GM21529 (cell line): ENCODE data around the gene SLAMF6.
"Not testable (repeated sequence)": the region's sequence is repeated elsewhere in the genome, so short reads cannot be mapped to it uniquely, and the experiment has no call there.

Source experiments
- ATAC-seq: cut with Tn5 transposase; IDR thresholded peaks from one replicate; pipeline ENCODE4 v1.9.1; 2021; ENCODE audit not compliant: unreplicated experiment

The SLAMF6 gene

DNA sequence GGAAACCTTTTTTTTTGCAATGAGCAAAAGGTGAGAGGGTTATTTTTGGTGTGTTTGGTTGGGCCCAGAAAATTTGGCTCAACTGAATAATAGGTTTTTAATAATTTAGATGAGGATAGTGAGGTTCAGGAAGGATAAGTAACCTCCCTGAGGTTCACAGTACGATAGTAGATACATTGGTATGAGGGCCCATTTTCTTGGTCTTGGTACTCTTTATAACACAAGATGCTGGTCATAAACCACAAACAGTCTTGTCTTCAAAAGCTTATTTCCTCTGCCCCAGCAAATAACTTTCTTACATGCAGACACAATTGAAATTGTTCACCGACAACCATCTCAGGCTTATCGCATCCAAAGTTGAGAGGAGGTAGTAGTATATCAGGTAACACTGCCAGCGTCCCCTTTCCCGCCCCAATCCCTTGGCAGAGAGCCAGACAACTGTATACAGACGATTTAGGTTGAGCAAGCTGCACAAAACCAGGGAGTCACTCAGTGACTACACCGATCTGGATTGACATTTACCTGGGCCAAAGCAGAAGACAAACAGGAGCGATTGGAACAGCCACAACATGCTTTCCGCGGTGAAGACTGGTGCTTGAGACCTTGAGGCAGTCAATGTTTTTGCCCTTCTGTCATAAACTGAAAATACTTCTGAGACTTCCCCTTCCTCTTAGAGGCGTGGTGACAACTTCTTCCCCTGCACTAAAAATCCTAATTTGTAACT, at the start of gene SLAMF6:
Gene SLAMF6, minus strand, starts transcription at position 634 of the 724 bp plus-strand sequence. Its CDS starts 63 bp downstream, at position 571.
- peak; percentile 49 for ATAC-seq

DNA sequence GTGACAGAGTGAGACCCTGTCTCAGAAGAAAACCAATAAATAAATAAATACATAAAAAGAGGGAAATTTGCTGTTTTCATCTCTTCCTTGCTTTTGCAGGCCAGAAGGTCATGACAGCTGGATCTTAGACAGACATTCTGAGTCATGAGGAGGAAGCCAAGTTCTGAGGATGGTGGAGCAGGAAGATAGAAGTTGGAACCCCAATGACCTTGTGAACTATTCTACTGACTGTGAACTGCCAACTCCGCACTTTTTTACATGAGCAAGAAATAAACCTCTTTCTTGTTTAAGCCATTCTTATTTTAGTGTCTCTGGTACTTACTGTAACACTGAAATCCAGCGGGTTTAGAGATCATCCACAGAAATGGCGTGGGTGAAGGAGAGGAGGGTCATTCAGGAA, 47.8 kb upstream of the SLAMF6 start:
- ATAC-seq: no peak

DNA sequence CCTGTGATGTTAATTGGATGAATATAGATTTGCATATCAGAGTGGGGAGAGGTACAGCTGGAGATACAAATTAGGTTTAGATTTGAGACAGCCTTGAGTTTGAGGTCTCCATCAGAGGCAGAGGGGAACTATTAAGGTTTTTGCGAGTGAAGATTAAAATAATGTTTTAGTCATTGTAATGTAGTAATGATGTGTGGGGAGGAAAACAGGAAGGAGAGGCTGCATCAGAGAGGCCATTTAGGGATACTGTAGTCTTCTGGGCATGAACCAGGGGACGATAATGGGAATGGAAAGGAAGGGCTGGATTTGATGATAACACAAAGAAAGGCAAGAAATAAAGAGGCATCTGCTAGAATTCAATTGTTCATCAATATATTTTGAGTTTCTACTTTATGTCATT, 46.8 kb upstream of the SLAMF6 start:
- ATAC-seq: no peak

DNA sequence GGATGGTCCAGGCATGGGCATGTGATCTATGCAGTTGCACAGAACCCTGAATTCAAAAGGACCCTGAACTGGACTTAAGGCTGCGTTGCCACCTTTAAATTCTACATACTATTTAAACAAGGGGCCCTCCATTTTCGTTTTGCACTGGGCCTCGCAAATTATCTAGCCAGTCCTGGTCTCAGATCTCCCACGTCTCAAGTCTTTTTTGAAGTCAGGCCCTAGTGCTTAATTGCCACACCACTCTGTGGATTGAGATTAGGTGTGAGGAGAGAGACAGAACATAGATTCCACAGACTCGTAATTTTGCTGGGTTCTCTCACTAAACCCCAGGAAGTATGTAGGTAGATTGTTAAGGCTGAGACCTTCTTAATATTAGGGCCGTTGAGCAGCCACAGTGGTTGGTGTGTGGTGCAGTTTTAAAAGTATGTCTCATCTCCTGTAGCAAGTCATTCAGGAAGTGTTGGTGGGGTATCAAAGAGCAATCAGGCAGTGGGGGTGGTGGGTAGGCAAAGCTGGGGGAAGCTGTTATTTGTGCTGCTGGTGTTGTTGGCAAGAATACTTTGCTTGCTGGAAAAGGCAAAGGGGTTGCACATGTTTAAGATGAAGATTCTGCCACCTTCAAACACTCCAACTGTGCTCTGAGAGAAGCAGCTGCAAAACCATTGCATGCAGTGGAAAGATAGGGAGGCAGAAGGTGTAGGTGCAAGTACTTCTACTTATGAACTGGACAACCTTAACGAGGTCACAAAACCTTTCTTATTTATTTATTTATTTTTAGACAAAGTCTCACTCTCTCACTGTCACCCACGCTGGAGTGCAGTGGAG, 45.0 kb upstream of the SLAMF6 start:
- ATAC-seq: no peak

DNA sequence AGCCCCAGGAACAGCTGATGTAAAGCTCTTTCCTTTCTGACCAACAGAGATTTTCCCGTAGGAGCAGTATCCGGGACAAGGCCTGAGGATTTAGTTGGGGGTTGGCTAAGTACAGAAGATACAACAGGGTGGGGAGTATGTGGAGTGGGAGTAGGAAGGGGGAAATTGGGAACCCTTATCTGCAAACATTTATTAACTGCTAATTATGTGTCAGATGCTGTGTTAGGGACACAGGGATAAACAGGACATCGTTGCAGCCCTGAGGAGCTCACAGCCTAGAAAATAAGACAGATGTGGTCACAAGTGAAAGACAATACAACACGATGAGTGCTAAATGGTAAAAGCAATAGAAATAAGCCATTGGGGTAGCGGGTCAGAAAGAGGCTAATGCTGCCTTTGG, 44.3 kb upstream of the SLAMF6 start:
- ATAC-seq: no peak

DNA sequence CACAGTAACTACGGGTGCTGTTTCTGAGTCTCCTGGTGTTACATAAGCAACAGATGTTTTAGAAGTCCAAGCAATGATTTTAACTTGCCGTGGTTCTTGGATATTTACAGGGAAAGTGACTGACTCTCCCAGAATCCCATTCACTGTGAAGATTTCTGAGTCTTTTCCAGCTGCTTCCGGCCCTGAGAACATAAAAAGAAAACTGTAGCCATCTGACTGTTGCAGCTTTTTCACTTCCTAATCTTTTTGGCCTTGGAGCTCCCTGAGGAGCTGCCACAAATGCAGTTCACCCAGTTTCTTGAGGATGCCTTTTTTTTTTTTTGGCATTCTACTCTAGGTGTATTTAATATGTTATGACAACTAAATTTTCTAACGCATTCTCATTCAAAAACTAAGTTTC, 42.5 kb upstream of the SLAMF6 start:
- no peak for ATAC-seq

DNA sequence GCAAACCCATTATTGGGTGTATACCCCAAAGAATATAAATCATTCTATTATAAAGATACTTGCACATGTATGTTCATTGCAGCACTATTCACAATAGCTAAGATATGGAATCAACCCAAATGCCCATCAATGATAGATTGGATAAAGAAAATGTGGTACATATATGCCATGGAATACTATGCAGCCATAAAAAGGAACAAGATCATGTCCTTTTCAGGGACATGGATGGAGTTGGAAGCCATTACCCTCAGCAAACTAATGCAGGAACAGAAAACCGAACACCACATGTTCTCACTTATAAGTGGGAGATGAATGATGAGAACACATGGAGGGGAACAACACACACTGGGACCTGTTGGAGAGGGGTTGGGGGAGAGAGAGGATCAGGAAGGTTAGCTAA, 40.2 kb upstream of the SLAMF6 start:
- not testable (repeated sequence) for ATAC-seq

DNA sequence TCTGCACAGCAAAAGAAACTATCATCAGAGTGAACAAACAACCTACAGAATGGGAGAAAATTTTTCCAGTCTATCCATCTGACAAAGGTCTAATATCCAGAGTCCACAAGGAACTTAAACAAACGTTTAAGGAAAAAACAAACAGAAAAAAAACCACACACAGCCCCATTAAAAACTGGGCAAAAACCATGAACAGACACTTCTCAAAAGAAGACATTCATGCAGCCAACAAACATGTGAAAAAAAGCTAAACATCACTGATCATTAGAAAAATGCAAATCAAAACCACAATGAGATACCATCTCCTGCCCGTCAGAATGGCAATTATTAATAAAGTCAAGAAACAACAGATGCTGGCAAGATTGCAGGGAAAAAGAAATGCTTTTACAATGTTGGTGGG, 39.7 kb upstream of the SLAMF6 start:
- ATAC-seq: not testable (repeated sequence)

DNA sequence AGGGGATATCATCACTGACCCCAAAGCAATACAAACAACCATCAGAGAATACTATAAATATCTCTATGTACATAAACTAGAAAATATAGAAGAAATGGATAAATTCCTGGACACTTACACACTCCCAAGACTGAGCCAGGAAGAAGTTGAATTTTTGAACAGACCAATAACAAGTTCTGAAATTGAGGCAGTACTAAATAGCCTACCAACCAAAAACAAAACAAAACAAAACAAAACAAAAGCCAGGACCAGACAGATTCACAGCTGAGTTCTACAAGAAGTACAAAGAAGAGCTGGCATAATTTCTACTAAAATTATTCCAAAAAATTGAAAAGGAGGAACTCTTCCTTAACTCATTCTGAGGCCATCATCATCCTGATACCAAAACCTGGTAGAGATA, 37.8 kb upstream of the SLAMF6 start:
- no peak for ATAC-seq

DNA sequence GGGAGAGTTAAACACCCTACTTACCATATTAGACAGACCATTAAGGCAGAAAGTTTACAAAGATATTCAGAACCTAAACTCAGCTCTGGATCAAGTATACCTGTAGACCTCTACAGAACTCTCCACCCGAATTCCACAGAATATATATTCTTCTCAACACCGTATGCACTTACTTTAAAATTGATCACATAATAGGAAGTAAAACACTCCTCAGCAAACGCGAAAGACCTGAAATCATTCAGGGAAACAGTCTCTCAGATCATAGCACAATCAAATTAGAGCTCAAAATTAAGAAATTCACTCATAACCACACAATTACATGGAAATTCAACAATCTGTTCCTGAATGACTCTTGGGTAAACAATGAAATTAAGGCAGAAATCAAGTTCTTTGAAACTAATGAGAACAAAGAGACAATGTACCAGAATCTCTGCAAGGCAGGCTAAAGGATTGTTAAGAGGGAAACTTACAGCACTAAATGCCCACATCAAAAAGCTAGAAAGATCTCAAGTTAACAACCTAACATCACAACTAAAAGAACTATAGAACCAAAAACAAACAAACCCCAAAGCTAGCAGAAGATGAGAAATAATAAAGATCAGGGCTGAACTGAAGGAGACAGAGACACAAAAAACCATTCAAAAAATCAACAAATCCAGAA, 37.1 kb upstream of the SLAMF6 start:
- ATAC-seq: no peak

DNA sequence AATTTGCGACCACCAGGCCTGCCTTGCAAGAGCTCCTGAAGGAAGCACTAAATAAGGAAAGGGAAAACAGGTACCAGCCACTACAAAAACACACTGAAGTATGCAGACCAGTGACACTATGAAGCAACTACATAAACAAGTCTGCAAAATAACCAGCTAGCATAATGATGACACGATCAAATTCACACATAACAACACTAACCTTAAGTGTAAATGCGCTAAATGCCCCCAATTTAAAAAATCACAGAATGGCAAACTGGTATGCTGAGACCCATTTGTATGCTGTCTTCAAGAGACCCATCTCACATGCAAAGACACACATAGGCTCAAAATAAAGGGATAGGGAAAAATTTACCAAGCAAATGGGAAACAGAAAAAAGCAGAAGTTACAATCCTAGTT, 36.4 kb upstream of the SLAMF6 start:
- ATAC-seq: not testable (repeated sequence)

DNA sequence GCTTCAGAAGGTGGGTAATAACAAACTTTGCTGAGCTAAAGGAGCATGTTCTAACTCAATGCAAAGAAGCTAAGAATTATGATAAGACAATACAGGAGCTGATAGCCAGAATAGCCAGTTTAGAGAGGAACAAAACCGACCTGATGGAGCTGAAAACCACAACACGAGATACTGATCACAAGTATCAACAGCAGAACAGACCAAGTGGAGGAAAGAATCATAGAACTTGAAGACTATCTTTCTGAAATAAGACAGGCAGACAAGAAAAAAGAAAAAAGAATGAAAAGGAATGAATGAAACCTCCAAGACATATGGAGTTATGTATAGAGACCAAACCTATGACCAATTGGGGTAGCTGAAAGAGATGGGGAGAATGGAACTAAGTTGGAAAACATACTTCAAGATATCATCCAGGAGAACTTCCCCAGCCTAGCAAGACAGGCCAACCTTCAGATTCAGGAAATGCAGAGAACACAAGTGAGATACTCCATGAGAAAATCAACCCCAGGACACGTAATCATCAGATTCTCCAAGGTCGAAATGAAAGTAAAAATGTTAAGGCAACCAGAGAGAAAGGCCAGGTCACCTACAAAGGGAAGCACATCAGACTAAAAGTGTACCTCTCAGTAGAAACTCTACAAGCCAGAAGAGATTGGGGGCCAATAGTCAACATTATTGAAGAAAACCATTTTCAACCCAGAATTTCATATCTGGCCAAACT, 35.8 kb upstream of the SLAMF6 start:
- ATAC-seq: no peak

DNA sequence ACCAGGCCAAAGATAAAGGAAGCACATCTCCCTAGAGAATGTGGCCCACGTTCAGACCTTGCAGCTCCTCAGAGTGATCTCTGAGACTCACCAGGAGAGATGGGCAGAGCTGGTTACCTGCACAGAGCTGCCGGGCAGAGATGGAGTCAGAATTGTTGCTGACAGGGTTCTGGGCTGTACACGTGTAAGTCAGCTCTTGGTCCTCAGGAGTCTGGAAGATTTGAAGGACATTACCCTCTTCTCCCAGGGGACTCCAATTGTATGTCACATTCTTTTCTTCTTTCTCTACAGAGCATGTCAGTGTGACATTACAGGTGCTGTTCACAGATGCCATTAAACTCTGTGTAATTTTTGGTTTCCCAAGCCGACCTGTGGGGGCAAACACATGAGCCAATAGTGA, 30.7 kb upstream of the SLAMF6 start:
- no peak for ATAC-seq

DNA sequence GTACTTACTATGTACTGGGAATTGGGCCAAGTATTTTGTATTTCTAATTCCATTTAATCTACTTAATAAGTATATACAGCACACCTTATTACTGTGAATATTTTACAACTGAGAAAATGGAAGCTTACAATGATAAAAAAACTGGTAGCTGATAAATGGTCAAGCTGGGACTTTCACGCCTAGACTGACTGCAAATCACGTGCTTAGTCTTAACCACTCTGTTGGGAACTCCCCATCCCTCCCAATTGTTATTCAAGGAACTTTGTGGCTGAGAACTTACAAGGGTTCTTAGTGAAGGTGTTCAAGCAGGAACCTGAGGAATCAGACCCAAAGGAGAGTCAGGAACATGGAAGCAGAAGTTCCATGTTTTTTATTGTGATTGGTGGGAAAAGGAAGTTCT, 29.4 kb upstream of the SLAMF6 start:
- ATAC-seq: no peak

DNA sequence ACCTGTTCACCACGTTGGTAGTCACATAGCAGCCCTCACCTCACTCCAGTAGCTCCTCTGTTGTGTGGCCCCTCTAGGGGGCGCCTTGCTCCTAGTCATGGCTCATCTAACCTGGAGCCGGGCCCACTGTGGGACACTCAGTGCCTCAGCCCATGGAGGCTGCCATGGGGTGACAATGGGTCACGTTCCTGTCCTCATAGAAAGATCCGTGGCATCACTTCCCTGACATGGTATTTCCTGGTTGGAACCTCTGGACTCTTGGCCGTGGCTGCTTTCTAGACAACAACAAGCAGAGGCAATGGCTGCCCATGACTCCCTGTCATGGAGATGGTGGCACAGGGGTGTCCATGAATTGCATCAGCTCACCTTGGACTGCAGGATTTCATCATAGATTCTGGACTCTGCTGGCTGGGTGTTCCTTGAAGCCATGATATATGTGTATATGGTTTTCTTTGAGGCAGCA, 27.5 kb upstream of the SLAMF6 start:
- no peak for ATAC-seq

DNA sequence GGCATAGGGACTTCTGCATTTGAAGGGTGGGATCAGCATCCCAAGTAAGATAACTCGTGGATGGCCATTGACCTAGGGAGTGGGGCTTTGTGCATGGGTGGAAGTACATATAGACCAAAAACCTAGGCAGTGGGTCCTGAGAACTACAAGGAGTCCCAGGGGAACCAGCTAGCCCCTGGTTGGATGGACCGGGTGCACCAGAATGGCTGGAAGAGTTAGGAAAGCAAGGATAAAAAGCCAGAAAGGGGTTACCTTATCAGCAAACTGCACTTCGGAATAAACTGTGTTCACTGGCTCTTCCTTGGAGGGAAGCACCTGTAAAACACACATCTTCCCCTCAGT, 26.6 kb upstream of the SLAMF6 start:
- no peak for ATAC-seq

DNA sequence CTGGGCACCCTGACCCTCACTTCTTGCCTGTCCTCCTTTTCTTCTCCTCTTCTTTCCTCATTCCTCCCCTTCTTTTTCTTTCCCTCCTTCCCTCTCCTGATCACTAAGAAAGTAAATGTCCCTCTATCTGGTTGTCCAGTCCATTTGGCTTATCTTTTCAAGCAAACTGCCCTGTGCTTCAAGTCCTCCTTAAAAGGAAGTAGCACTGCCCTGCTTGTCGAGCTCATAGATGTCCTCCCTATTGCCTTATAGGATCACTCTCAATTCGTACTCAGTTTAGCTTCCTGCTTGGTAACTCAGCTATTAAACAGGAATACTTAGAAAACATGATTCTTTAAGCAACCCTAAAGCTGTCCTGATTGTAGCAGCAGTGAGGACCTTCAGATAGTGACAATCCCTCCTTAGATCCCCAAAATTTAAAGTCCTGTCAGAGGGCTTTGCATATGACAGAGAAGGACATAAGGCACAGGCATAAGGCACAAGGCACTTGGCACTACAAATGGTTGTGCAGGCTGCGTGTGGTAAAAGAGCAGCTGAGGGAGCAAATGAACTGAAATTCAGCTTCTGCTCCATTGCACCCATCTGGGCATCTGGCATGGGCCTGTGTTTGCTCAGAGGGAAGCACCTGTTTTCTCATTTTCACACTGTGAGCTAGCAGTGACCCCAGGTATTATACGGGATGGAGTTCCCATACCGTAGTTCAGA, 26.1 kb upstream of the SLAMF6 start:
- ATAC-seq: peak; percentile 53

DNA sequence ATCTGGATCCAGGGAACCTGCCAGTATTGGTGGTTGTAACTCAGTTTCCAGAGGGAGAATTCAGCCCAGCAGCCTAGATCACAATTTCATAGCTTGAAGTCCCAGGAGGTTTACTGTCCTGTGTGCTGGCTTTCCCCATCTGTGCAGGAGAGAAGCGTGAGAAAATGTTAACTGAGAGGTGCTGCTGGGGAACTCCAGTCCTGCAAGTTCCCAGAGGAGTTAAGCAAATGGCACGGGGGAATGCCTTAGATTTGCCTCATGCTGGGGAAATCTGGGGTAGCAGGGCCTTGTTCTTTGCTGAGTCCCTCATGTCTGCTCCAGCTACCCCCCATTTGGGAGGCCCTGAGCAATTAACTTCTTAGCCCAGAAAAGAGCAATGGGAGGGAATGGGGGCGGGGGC, 25.1 kb upstream of the SLAMF6 start:
- ATAC-seq: peak; percentile 40

DNA sequence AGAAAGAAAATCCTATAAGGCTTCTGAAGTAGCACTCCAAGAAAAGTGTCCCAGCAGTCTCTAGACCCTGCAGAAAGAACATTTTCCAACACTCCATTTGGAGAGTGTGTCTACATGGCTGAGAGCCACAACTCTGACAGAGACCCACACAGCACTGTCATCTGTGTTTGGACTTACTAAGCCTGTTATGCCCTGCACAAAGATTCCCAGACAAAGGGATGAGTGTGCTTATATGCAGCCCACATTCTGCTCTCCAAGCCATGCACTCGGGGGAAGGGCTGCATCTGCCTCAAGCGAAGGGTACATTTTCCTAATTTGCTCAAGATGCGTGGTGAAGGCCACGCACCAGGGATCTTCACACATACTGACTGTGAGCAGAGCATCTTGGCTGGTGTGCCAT, 24.4 kb upstream of the SLAMF6 start:
- ATAC-seq: no peak

DNA sequence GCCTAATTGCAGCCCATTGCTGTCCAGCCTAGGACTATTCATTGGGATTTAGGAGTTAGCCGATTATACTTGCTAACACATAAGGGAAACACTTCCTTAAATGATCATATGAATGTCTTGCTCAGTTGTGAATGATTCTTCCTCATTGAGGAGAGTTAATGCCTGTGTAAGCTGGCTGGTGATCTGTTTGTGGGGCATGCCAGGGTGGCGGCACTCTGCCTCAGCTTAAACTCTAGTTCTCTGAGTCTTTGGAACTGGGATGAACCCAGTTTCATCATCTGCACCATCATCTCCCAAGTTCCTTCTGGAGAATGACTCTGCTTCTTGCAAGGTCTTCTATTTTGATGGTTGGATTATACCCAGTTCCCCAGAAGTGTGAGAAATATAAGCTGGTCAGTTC, 23.9 kb upstream of the SLAMF6 start:
- ATAC-seq: no peak

DNA sequence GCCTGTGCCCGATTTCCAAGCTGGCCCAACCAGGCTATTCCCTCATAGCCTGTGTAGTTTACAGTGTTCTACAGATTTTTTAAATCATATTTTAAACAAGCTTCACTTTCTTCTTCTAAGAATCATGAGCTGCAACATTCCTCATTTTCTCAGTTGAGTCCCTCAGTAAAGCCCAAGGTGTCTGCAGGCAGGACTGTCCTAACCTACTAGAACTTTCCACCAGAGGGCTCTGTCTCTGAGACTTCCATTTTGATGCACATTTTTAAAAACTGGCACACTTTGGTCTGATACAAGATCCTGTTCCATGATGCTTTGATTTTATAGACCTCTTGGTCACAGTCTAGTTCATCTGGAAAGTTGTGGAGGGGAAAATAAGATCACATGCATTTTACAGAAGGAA, 21.6 kb upstream of the SLAMF6 start:
- ATAC-seq: no peak
